Activated CD4-positive, alpha-beta memory T cell treated with anti-CD3 and anti-CD28 coated beads for 36 hours (primary cell): ENCODE measurements around the gene YEATS2. TPM values are rescaled to one million over a fixed set of nuclear protein-coding genes. Genes with fewer than 3 reads are reported as not detected.

Source experiments
- CTCF ChIA-PET: fragments of 350-600 bp; sonication (Branson Sonifier 250); formaldehyde crosslinking; loops from one replicate; lab custom pipeline; 2021; ENCODE audit warnings: antibody characterized with exemption, inconsistent platforms; lab: Charles Lee
- POLR2A ChIA-PET: fragments of 350-600 bp; sonication (Branson Sonifier 250); formaldehyde crosslinking; loops from one replicate; lab custom pipeline; 2021; ENCODE audit warnings: antibody characterized with exemption; lab: Charles Lee
- DNase-seq: peaks from one replicate; pipeline ENCODE4 v3.0.0-alpha.2; 2020
- H3K27ac Mint-ChIP-seq: one replicate; pipeline ENCODE4 v1.8.0; 2021; ENCODE audit warnings: mixed read lengths
- H3K27me3 Mint-ChIP-seq: one replicate; pipeline ENCODE4 v1.8.0; 2021; ENCODE audit warnings: mixed read lengths
- H3K36me3 Mint-ChIP-seq: one replicate; pipeline ENCODE4 v1.8.0; 2021; ENCODE audit warnings: mixed read lengths
- H3K4me1 Mint-ChIP-seq: one replicate; pipeline ENCODE4 v1.8.0; 2021; ENCODE audit warnings: low read depth, mixed read lengths
- H3K4me3 Mint-ChIP-seq: one replicate; pipeline ENCODE4 v1.8.0; 2021; ENCODE audit warnings: mild to moderate bottlenecking, mixed read lengths
- H3K9me3 Mint-ChIP-seq: one replicate; pipeline ENCODE4 v1.8.0; 2021; ENCODE audit warnings: mixed read lengths
- intact Hi-C: fragments of 100-400 bp; cut with micrococcal nuclease; formaldehyde crosslinking; loops from one replicate; pipeline ENCODE4 v1.15.1; 2023
- total RNA-seq, 2 experiments: library from RNA; stranded (reverse); gene quantifications; one replicate each; pipeline ENCODE4 v1.2.3, GENCODE V29; 2021

Gene YEATS2
- total RNA-seq, 2 experiments from 2014 or later: 45.4 to 48.8 TPM

- no peaks in the 10 kb centered on the region for H3K27me3 Mint-ChIP-seq
- no peaks in the 10 kb centered on the region for H3K9me3 Mint-ChIP-seq
- no peak overlapping the region for H3K4me3 Mint-ChIP-seq
- ChIA-PET CTCF (interaction anchor here (0.6 to 0.8 kb wide), 2 partner anchors 91 to 157 kb away, joined by 3 read pairs; no protein-coding TSS in a partner anchor), POLR2A (no interaction called here)
- intact Hi-C loops: no loop called here
- H3K4me1 Mint-ChIP-seq: no peaks in the 10 kb centered on the region
- no peak for DNase-seq
- no peak overlapping the region for H3K27ac Mint-ChIP-seq
- peaks cover 48% of the 10 kb centered on the region for H3K36me3 Mint-ChIP-seq
Observed at GRCh38 chr3:183857863-183858262, 160.3 kb downstream of the YEATS2 start.

Other genes starting within 250 kb of the YEATS2 start
- 10 to 100 TPM; 63.5 to 65.2 TPM for gene KLHL6, start 142.1 kb upstream of the YEATS2 start, total RNA-seq
- gene KLHL24, start 62.2 kb upstream of the YEATS2 start, total RNA-seq: 10 to 100 TPM; 15.6 to 19.5 TPM
- gene MAP6D1, start 127.8 kb downstream of the YEATS2 start, total RNA-seq: under 1 TPM; 0.70 to 1.00 TPM
- gene PARL, start 187.1 kb downstream of the YEATS2 start, total RNA-seq: 10 to 100 TPM; 77.1 to 84.1 TPM